ENCODE measurements around the gene CDC42EP1. TPM values are rescaled to one million over a fixed set of nuclear protein-coding genes. Genes with fewer than 3 reads are reported as not detected.

Gene CDC42EP1, protein sequence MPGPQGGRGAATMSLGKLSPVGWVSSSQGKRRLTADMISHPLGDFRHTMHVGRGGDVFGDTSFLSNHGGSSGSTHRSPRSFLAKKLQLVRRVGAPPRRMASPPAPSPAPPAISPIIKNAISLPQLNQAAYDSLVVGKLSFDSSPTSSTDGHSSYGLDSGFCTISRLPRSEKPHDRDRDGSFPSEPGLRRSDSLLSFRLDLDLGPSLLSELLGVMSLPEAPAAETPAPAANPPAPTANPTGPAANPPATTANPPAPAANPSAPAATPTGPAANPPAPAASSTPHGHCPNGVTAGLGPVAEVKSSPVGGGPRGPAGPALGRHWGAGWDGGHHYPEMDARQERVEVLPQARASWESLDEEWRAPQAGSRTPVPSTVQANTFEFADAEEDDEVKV
- total RNA-seq (2022; extraction: Qiagen RNA extraction): 27.1 to 39.3 TPM (median 37.1 TPM) in 5 replicates

DNA sequence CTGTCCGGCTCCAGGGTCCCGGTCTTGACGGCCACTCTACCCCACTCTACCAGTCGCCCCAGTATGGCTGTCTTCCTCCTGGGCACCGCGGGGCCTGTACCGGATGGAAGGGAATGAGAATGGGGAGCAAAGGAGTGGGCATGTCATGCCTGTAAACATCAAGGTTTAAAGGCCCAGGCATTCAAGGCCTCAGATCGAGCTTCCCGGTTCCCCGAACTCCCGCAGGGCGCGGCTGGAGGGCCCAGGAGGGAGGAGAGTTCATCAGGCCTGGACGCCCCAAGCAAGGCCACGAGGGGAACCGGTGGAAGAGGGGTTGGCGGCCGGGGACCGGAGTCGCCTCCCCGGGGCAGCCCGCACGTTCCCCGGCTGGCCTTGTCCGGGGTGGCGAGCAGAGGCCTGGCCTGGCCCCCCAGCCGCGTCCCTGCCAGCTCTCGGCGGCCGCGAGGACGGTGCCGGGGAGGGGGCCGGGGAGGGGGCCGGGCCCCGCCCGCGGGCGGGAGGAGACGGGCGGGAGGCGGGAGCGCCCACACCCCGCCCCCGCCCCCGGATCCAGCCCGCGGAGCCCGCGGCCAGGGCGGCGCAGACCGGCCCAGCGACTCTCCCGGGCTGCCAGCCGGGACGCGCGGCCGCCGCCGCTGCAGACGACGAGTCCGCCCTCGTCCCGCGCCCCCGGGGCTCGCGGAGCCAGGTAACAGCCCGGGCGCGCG is at the start of gene CDC42EP1:
Gene CDC42EP1 (plus strand): TSS at position 580 of the 707 bp plus-strand sequence. CDS start 5,870 bp downstream, outside the sequence.

DNA sequence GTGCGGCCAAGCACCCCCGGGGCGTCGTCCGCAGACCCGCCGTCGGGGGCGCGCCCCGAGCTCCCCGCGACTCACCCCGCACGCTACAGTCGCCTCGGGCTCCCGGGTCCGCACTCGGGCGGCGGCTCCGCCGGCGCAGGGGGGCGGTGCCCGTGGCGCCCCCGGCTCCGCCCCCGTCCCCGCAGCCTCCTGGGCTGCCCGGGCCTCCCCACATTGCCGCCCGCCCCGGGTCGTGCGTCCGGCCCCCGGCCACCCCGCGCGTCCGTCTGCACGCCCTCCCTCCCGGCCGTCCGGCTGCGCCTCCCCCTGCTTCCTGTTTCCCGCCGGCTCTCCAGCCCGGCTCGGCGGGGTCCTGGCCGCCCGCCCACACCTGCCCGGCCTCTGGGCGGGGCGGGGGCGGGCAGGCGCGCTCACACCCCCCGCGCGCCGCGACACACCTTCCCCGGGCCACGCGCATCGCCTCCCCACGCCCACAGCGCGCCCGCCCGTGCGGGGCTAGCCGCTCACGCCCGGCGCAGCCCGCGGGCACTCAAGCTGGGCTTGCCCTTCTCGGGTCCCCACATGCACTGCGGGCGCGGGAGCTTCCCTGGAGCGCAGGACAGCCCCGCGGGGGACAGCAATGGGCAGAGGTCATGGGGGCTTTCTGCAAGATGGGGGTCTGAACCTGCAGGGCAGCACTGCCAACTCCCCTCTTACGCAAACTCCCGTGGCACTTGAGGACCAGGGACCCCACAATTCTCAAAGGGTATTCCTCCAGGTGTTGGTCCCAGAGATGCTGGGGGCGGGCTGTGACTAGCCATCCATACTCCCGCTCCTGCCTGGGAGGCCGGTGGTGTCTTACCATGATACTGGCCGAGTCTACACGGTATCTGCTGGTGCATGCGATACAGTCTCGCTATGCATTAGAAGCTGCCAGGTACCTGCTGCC is 40.7 kb upstream of the CDC42EP1 start, which contains the start of gene CARD10:
Gene CARD10 (minus strand): TSS at position 148 of the 928 bp plus-strand sequence. CDS start 215 bp downstream, outside the sequence.

GRCh38 chr22:37608477-37609239 is 48.4 kb downstream of the CDC42EP1 start, which contains the start of gene GGA1:
Gene GGA1 (plus strand): TSS chr22:37608834. CDS start chr22:37608861, 27 bp downstream.

Other genes with a start within 250 kb of the CDC42EP1 start
- gene ELFN2, start 133.0 kb upstream of the CDC42EP1 start, total RNA-seq (2022; extraction: Qiagen RNA extraction): 5.8 to 10.1 TPM (median 9.8 TPM) in 5 replicates
- gene MFNG, start 74.1 kb upstream of the CDC42EP1 start, total RNA-seq (2022; extraction: Qiagen RNA extraction): 1.4 to 3.5 TPM (median 2.5 TPM) in 5 replicates
- gene CARD10, start 41.1 kb upstream of the CDC42EP1 start, total RNA-seq (2022; extraction: Qiagen RNA extraction): 25.1 to 38.6 TPM (median 38.4 TPM) in 5 replicates
- 0.20 to 0.37 TPM in 2 of 5 replicates, not detected in the others for gene LGALS2, start 19.6 kb downstream of the CDC42EP1 start, total RNA-seq (2022; extraction: Qiagen RNA extraction)
- 17.3 to 25.3 TPM (median 23.4 TPM) in 5 replicates for gene GGA1, start 48.4 kb downstream of the CDC42EP1 start, total RNA-seq (2022; extraction: Qiagen RNA extraction)
- 1.3 to 2.6 TPM (median 2.2 TPM) in 5 replicates for gene SH3BP1, start 79.2 kb downstream of the CDC42EP1 start, total RNA-seq (2022; extraction: Qiagen RNA extraction)
- gene PDXP, start 98.2 kb downstream of the CDC42EP1 start, total RNA-seq (2022; extraction: Qiagen RNA extraction): 13.6 to 20.2 TPM (median 18.7 TPM) in 5 replicates
- 1,348 to 1,402 TPM (median 1,371 TPM) in 5 replicates for gene LGALS1, start 115.2 kb downstream of the CDC42EP1 start, total RNA-seq (2022; extraction: Qiagen RNA extraction)
- gene NOL12, start 125.9 kb downstream of the CDC42EP1 start, total RNA-seq (2022; extraction: Qiagen RNA extraction): 25.2 to 29.2 TPM (median 27.7 TPM) in 5 replicates
- gene TRIOBP, start 136.6 kb downstream of the CDC42EP1 start, total RNA-seq (2022; extraction: Qiagen RNA extraction): 23.0 to 37.4 TPM (median 35.1 TPM) in 5 replicates
- 2.6 to 3.6 TPM (median 2.7 TPM) in 5 replicates for gene GCAT, start 247.5 kb downstream of the CDC42EP1 start, total RNA-seq (2022; extraction: Qiagen RNA extraction)

Measured in A549 treated with CORT108297 at 1 μM for 4 hours (cell line).